GM12878 (cell line): ENCODE results near the gene PLEKHD1. TPM values are rescaled to one million over a fixed set of nuclear protein-coding genes. Genes with fewer than 3 reads are reported as not detected.

Experiments used
- ATAC-seq: fragments of 200-7000 bp; cut with Tn5 transposase; 3 replicates; pipeline ENCODE4 v1.9.1; 2020; ENCODE audit warnings: mild to moderate bottlenecking, moderate library complexity
- BruUV-seq: library from RNA; stranded (reverse); fragments of 400-500 nt; replicated peaks from 2 replicates; lab custom pipeline; 2021; lab: Mats Ljungman, UMichigan
- CTCF ChIA-PET: fragments of 300-600 bp; sonication (Branson Sonifier 250); formaldehyde crosslinking; extraction: SDS; loops from one replicate; lab custom pipeline; 2021; ENCODE audit warnings: inconsistent platforms; lab: Yijun Ruan, JAX
- POLR2A ChIA-PET: fragments of 350-600 bp; formaldehyde crosslinking; extraction: SDS; loops from one replicate; lab custom pipeline; 2021; ENCODE audit warnings: inconsistent platforms; lab: Charles Lee
- RAD21 ChIA-PET: fragments of 300-600 bp; sonication (Branson Sonifier 250); formaldehyde crosslinking; loops from one replicate; lab custom pipeline; 2023; ENCODE audit warnings: antibody characterized with exemption; ENCODE audit not compliant: unreplicated experiment; lab: Charles Lee
- SMC1A ChIA-PET: fragments of 300-600 bp; sonication (Branson Sonifier 250); formaldehyde crosslinking; loops from one replicate; lab custom pipeline; 2023; ENCODE audit not compliant: unreplicated experiment, uncharacterized antibody; lab: Charles Lee
- DNase-seq: peaks from one replicate; pipeline ENCODE4 v3.0.0-alpha.2; 2011; ENCODE audit warnings: low read depth, low spot score
- FAIRE-seq: peaks from 3 replicates; lab custom pipeline; 2011; peaks lifted over from hg19 to GRCh38; lab: Jason Lieb, UNC
- H2AFZ ChIP-seq: 2 replicates; pipeline ENCODE4 v1.6.0; 2011; ENCODE audit warnings: low read depth, low read length, control low read depth; ENCODE audit not compliant: control insufficient read depth
- H3K27ac ChIP-seq: 2 replicates; pipeline ENCODE4 v1.5.1; 2011; ENCODE audit warnings: control low read depth; ENCODE audit not compliant: control insufficient read depth, insufficient read depth
- H3K27me3 ChIP-seq, 2 experiments: replicated peaks in 1 of 2; 2 replicates each; pipeline versions ENCODE4 v1.6.0 to v1.6.1; 2011; ENCODE audit warnings: low read length in 1 of 2; ENCODE audit not compliant: control insufficient read depth in 2 of 2, insufficient read depth in 2 of 2
- H3K36me3 ChIP-seq, 2 experiments: 2 replicates each; pipeline ENCODE4 v1.5.1; 2011; ENCODE audit warnings: low read length in 1 of 2; ENCODE audit not compliant: control insufficient read depth in 2 of 2, insufficient read depth in 2 of 2
- H3K4me1 ChIP-seq: 2 replicates; pipeline ENCODE4 v1.6.1; 2011; ENCODE audit warnings: mild to moderate bottlenecking, low read length, moderate library complexity, mixed read lengths; ENCODE audit not compliant: control insufficient read depth, insufficient read depth
- H3K4me2 ChIP-seq: 2 replicates; pipeline ENCODE4 v1.6.0; 2011; ENCODE audit warnings: control low read depth; ENCODE audit not compliant: control insufficient read depth, insufficient read depth
- H3K4me3 ChIP-seq: fragments of 200-600 bp; sonication (generic); 2 replicates; pipeline ENCODE4 v1.5.1; 2016
- H3K79me2 ChIP-seq: 2 replicates; pipeline ENCODE4 v1.6.0; 2011; ENCODE audit warnings: low read length; ENCODE audit not compliant: control insufficient read depth, insufficient read depth
- H3K9ac ChIP-seq: 2 replicates; pipeline ENCODE4 v1.8.0; 2011; ENCODE audit warnings: low read length, control low read depth, mixed read lengths; ENCODE audit not compliant: control insufficient read depth, insufficient read depth
- H3K9me3 ChIP-seq: replicated peaks from 3 replicates; pipeline ENCODE4 v1.5.1; 2011; ENCODE audit warnings: mild to moderate bottlenecking, low read length; ENCODE audit not compliant: control insufficient read depth, insufficient read depth
- H4K20me1 ChIP-seq: 2 replicates; pipeline ENCODE4 v1.6.0; 2011; ENCODE audit not compliant: control insufficient read depth, insufficient read depth
- CBX3 ChIP-seq: fragments of 200-600 bp; sonication (generic); IDR thresholded peaks from 2 replicates; pipeline ENCODE4 v1.6.1; 2016; ENCODE audit warnings: low read depth, borderline replicate concordance
- HDGF ChIP-seq: fragments of 450-650 bp; IDR thresholded peaks from 2 replicates; pipeline ENCODE4 v1.6.1; 2016; ENCODE audit warnings: antibody characterized with exemption
- HSF1 ChIP-seq: fragments of 150-350 bp; IDR thresholded peaks from 2 replicates; pipeline ENCODE4 v1.6.1; 2014; ENCODE audit warnings: mild to moderate bottlenecking, low read depth, low read length
- MXI1 ChIP-seq: fragments of 150-350 bp; IDR thresholded peaks from 2 replicates; pipeline ENCODE4 v1.6.1; 2011; ENCODE audit warnings: low read depth, mild to moderate bottlenecking, inconsistent platforms, low read length, improper control_type of control experiment
- POLR2AphosphoS5 ChIP-seq: IDR thresholded peaks from 2 replicates; pipeline ENCODE4 v1.6.1; 2011; ENCODE audit warnings: mild to moderate bottlenecking, low read length, inconsistent platforms
- RELA ChIP-seq: fragments of 450-650 bp; IDR thresholded peaks from 2 replicates; pipeline ENCODE4 v1.8.0; 2014; ENCODE audit warnings: borderline replicate concordance; ENCODE audit not compliant: partially characterized antibody
- RFX5 ChIP-seq: IDR thresholded peaks from 2 replicates; pipeline ENCODE4 v1.6.1; 2011; ENCODE audit warnings: low read depth, low read length, improper control_type of control experiment
- SREBF2 ChIP-seq: IDR thresholded peaks from 2 replicates; pipeline ENCODE4 v1.6.1; 2012; ENCODE audit warnings: mild to moderate bottlenecking, low read length
- SUPT20H ChIP-seq: IDR thresholded peaks from 2 replicates; pipeline ENCODE4 v1.6.1; 2011; ENCODE audit warnings: low read depth, mild to moderate bottlenecking, low read length, moderate library complexity, borderline replicate concordance; ENCODE audit not compliant: control insufficient read depth
- USF1 ChIP-seq: IDR thresholded peaks from 2 replicates; pipeline ENCODE4 v1.6.1; 2011; ENCODE audit warnings: borderline replicate concordance, low read depth, mild to moderate bottlenecking, moderate library complexity, mixed read lengths, low read length; ENCODE audit not compliant: insufficient read depth; ENCODE audit errors: extremely low read length
- YBX1 ChIP-seq: fragments of 450-650 bp; IDR thresholded peaks from 2 replicates; pipeline ENCODE4 v1.6.1; 2016; ENCODE audit warnings: antibody characterized with exemption
- ZBED1 ChIP-seq: IDR thresholded peaks from 2 replicates; pipeline ENCODE4 v1.6.1; 2016; ENCODE audit warnings: borderline replicate concordance
- ZNF217 ChIP-seq: fragments of 450-650 bp; IDR thresholded peaks from 2 replicates; pipeline ENCODE4 v1.6.1; 2017; ENCODE audit warnings: antibody characterized with exemption, mild to moderate bottlenecking
- ZSCAN29 ChIP-seq: fragments of 450-650 bp; IDR thresholded peaks from 2 replicates; pipeline ENCODE4 v1.6.1; 2017; ENCODE audit warnings: mild to moderate bottlenecking, moderate library complexity
- WGBS: methylation state at CpG from one replicate; pipeline ENCODE4 v1.1.6; 2016; ENCODE audit warnings: low lambda C conversion rate; ENCODE audit not compliant: insufficient replicate concordance, insufficient coverage; ENCODE audit errors: missing lambda C conversion rate; 5-methylcytosine and 5-hydroxymethylcytosine counted together
- in situ Hi-C: fragments of 300-500 bp; cut with MboI; formaldehyde crosslinking; loops from 9 replicates; pipeline ENCODE4 v1.14.3; 2018; ENCODE audit warnings: mixed read lengths
- intact Hi-C: fragments of 100-400 bp; cut with micrococcal nuclease; formaldehyde crosslinking; loops from one replicate; pipeline ENCODE4 v1.14.2; 2022; ENCODE audit not compliant: unreplicated experiment
- polyA plus RNA-seq, 11 experiments: library from polyadenylated mRNA; depleted of rRNA in 4 of 11; unstranded in 6 of 11; stranded (reverse) in 5 of 11; fragments of >200 nt; fragmentation: Nextera tagmentation in 4 of 11; fragmentation: Illumina TruSeq in 1 of 11; extraction: Ambion mirVana in 4 of 11; extraction: Trizol in 1 of 11; gene quantifications; 1 replicate in 1 of 11; 2 replicates in 10 of 11; pipeline versions ENCODE4 v1.2.1 to v1.2.3, GENCODE V29; 2011 to 2016; ENCODE audit warnings: inconsistent platforms in 2 of 11, missing spikeins in 2 of 11, low read depth in 1 of 11
- total RNA-seq, 4 experiments: library from RNA; depleted of rRNA in 3 of 4; stranded (reverse); fragments of >200 nt in 3 of 4; fragmentation: Illumina TruSeq in 1 of 4; extraction: Trizol in 1 of 4; gene quantifications; 2 replicates each; pipeline versions ENCODE4 v1.2.1 to v1.2.3, GENCODE V29; 2013 to 2021

Gene PLEKHD1
- total and polyA plus RNA-seq, 10 of the 15 experiments (the other 5 are each of a cell fraction or from before 2014, with no cell fraction given): 0.01 to 0.08 (median 0.04) TPM; not detected in 6

- Histone ChIP-seq H2AFZ (no peak overlapping the region), H3K4me2 (no peak overlapping the region), H3K4me1 (peaks cover 4% of the 10 kb centered on the region; the same call in 1 of the 2 replicates), H3K27ac (no peak overlapping the region), H3K36me3 (peaks cover 2 to 14% of the 10 kb centered on the region in 2 experiments), H3K79me2 (no peaks in the 10 kb centered on the region; the same call in none of the 2 replicates), H3K4me3 (no peak overlapping the region), H3K9me3 (no peaks in the 10 kb centered on the region), H3K9ac (no peak overlapping the region), H3K27me3 (no peaks in the 10 kb centered on the region), H4K20me1 (no peaks in the 10 kb centered on the region)
- ChIA-PET SMC1A (interaction anchor here (0.7 to 3.6 kb wide), 8 partner anchors 14 to 184 kb away, joined by 3 to 22 read pairs (median 8); partner anchors contain the start of genes ERH and SLC39A9), POLR2A (interaction anchor here (0.6 to 2.9 kb wide), 3 partner anchors 19 to 52 kb away, joined by 3 to 22 read pairs (median 3); partner anchors contain the start of genes ERH and SLC39A9), RAD21 (interaction anchor here (1.7 to 3.1 kb wide), 4 partner anchors 16 to 137 kb away, joined by 4 to 18 read pairs (median 8); partner anchors contain the start of genes ERH and SLC39A9), CTCF (interaction anchor here (1.1 to 2.3 kb wide), 4 partner anchors 16 to 314 kb away, joined by 3 to 15 read pairs (median 4); no protein-coding TSS in a partner anchor)
- WGBS: 97% methylated on average over 5 of the region's 5 CpGs
- DNase-seq: no peak
- intact Hi-C loops: loop anchor here (2.0 kb wide), 1 partner anchor 43 kb away; no protein-coding TSS in a partner anchor
- no TSS peak for BruUV-seq
- TF ChIP-seq SUPT20H: no peak
- FAIRE-seq: no peak
- ATAC-seq: no peak
- in situ Hi-C loops: no loop called here
Observed at GRCh38 chr14:69443296-69443805, 41.2 kb upstream of the PLEKHD1 start.

- ChIA-PET CTCF (interaction anchor here (2.8 kb wide), 1 partner anchor 10 kb away, joined by 17 read pairs; no protein-coding TSS in a partner anchor), RAD21 (interaction anchor here (0.6 kb wide), 1 partner anchor 48 kb away, joined by 3 read pairs; no protein-coding TSS in a partner anchor), SMC1A (no interaction called here), POLR2A (no interaction called here)
- no peaks in the 10 kb centered on the region for H3K79me2 ChIP-seq
- no peaks in the 10 kb centered on the region for H4K20me1 ChIP-seq
- H3K27me3 ChIP-seq: no peaks in the 10 kb centered on the region
- peaks cover 0 to 9% of the 10 kb centered on the region in 2 experiments; a peak in 3 of 4 replicates for H3K36me3 ChIP-seq
- H3K9me3 ChIP-seq: no peaks in the 10 kb centered on the region
- BruUV-seq: no TSS peak
- WGBS: 100% methylated on average over 8 of the region's 8 CpGs
- intact Hi-C loops (no loop called here), in situ Hi-C loops (no loop called here)
- no peaks in the 10 kb centered on the region for H3K4me1 ChIP-seq
- no peak overlapping the region for H3K4me2 ChIP-seq
- no peak overlapping the region for H2AFZ ChIP-seq
- no peak for FAIRE-seq
- H3K27ac ChIP-seq: no peak overlapping the region
- no peak for ATAC-seq
- DNase-seq: no peak
- no peak overlapping the region for H3K9ac ChIP-seq
- no peak overlapping the region for H3K4me3 ChIP-seq
- no peak for TF ChIP-seq CBX3
- no peak for TF ChIP-seq USF1
- TF ChIP-seq ZSCAN29: no peak
- no peak for TF ChIP-seq HSF1
- TF ChIP-seq HDGF: no peak
- no peak for TF ChIP-seq SREBF2
- TF ChIP-seq RELA: no peak
- TF ChIP-seq YBX1: no peak
- no peak for TF ChIP-seq MXI1
- no peak for TF ChIP-seq ZNF217
- TF ChIP-seq ZBED1: no peak
- TF ChIP-seq POLR2AphosphoS5: no peak
- no peak for TF ChIP-seq RFX5
Observed at GRCh38 chr14:69449216-69449615, 35.3 kb upstream of the PLEKHD1 start.
